ENCODE results near the gene OPCML.

The OPCML gene

DNA sequence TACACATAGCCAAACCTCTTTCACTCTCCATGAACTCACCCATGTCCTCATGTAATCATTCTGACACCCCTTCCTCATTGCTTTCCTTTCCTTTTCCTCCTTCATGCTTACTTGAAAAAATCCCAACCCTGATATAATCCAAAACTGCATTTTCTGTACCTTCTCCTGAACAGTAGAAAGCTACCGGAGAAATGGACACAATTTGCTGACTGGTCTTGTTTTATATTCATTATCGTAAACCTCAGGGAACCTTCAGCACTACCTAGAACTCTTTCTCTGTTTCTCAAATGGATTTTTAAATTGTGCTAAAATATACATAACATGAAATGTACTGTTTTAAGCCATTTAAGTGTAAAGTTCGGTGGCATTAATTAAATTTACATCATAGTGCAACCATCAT is 1165.0 kb downstream of the OPCML start:
- no peak for DNase-seq (ENCODE audit: low read depth in 2 of 2)

DNA sequence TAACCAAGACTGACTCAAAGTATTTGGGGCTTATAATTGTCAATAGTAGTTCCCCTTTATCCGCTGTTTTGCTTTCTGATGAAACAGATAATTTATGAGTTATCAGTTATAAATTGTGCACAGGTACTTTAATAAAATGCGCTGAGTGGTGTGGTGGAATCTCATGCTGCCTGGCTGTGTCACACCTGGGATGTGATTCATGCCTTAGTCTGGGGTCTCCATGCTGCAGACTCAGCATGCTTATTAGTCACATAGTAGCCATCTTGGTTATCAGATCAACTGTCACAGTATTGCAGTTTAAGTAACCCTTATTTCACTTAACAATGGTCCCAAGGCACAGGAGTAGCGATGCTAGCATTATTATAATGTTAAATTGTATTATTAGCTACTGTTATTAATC is 1166.7 kb downstream of the OPCML start:
- no peak for DNase-seq (ENCODE audit: low read depth in 2 of 2)

Data from stimulated activated CD4-positive, alpha-beta T cell treated with anti-CD3 and anti-CD28 coated beads, Interleukin-15, amount 100 ng/mL, for 48 hours (primary cell).